ENCODE data around the gene CINP.

GRCh38 chr14:102352213-102352612 is 10.5 kb downstream of the CINP start:
- TF ChIP-seq NCOA5 (CRISPR knock-in tag; IDR thresholded peaks at IDR 0.05) (no peak), ZNF709 (CRISPR knock-in tag; IDR thresholded peaks at IDR 0.05) (no peak), ZNF468 (CRISPR knock-in tag; IDR thresholded peaks at IDR 0.05) (no peak), CTCF (CRISPR knock-in tag; IDR thresholded peaks at IDR 0.05) (no peak), ZC3H4 (CRISPR knock-in tag; IDR thresholded peaks at IDR 0.05; ENCODE audit: borderline replicate concordance) (no peak), HNRNPUL1 (IDR thresholded peaks at IDR 0.05; ENCODE audit: low read depth, low read length) (no peak), POLR2A (IDR thresholded peaks at IDR 0.05; ENCODE audit: insufficient read depth in 1 of 2, low read depth in 2 of 2, low read length in 2 of 2) (no peak), RXRA (CRISPR knock-in tag; IDR thresholded peaks at IDR 0.05) (no peak)
- TF ChIP-seq, protein P1, sequence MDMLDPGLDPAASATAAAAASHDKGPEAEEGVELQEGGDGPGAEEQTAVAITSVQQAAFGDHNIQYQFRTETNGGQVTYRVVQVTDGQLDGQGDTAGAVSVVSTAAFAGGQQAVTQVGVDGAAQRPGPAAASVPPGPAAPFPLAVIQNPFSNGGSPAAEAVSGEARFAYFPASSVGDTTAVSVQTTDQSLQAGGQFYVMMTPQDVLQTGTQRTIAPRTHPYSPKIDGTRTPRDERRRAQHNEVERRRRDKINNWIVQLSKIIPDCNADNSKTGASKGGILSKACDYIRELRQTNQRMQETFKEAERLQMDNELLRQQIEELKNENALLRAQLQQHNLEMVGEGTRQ (IDR thresholded peaks at IDR 0.05; ENCODE audit: low read depth, low read length) = no peak
- TF ChIP-seq, protein P1 (CRISPR knock-in tag; IDR thresholded peaks at IDR 0.05; ENCODE audit: borderline replicate concordance) = no peak
